Mesendoderm (in vitro differentiated cells): Measurements from ENCODE around the gene FGFBP1.

Source experiments
- DNase-seq: peaks from one replicate; pipeline ENCODE4 v3.0.0; 2013
- H2AK5ac ChIP-seq: 2 replicates; pipeline ENCODE4 v1.6.1; 2013; ENCODE audit warnings: low read length, inconsistent platforms
- H2BK120ac ChIP-seq: 2 replicates; pipeline ENCODE4 v1.6.1; 2013; ENCODE audit warnings: low read depth, mild to moderate bottlenecking, low read length, moderate library complexity, mixed read lengths
- H2BK15ac ChIP-seq: replicated peaks from 2 replicates; pipeline ENCODE4 v1.6.1; 2013; ENCODE audit warnings: low read depth, mild to moderate bottlenecking, moderate library complexity
- H2BK5ac ChIP-seq: 2 replicates; pipeline ENCODE4 v1.6.1; 2013; ENCODE audit warnings: low read length, inconsistent platforms
- H3K18ac ChIP-seq: 2 replicates; pipeline ENCODE4 v1.6.1; 2013; ENCODE audit warnings: mild to moderate bottlenecking, low read length, mixed read lengths
- H3K23ac ChIP-seq: one replicate; pipeline ENCODE4 v1.6.1; 2013; ENCODE audit warnings: low read length
- H3K27ac ChIP-seq: 2 replicates; pipeline ENCODE4 v1.5.1; 2013; ENCODE audit warnings: low read depth, mild to moderate bottlenecking, inconsistent platforms, low read length, moderate library complexity
- H3K27me3 ChIP-seq: 2 replicates; pipeline ENCODE4 v1.6.1; 2013; ENCODE audit warnings: low read length, control low read depth, mild to moderate bottlenecking, inconsistent platforms; ENCODE audit not compliant: insufficient read depth, poor library complexity
- H3K36me3 ChIP-seq: 2 replicates; pipeline ENCODE4 v1.6.1; 2013; ENCODE audit warnings: low read length, inconsistent platforms; ENCODE audit not compliant: control insufficient read depth, insufficient read depth
- H3K4ac ChIP-seq: one replicate; pipeline ENCODE4 v1.6.1; 2013; ENCODE audit warnings: low read depth, mild to moderate bottlenecking, low read length, moderate library complexity
- H3K4me1 ChIP-seq: 2 replicates; pipeline ENCODE4 v1.6.1; 2013; ENCODE audit warnings: low read depth, low read length, inconsistent platforms; ENCODE audit not compliant: control insufficient read depth
- H3K4me2 ChIP-seq: 2 replicates; pipeline ENCODE4 v1.6.1; 2013; ENCODE audit warnings: low read length
- H3K4me3 ChIP-seq: 2 replicates; pipeline ENCODE4 v1.5.1; 2013; ENCODE audit warnings: mild to moderate bottlenecking, low read length
- H3K56ac ChIP-seq: one replicate; pipeline ENCODE4 v1.6.1; 2013; ENCODE audit warnings: low read length
- H3K79me1 ChIP-seq: 2 replicates; pipeline ENCODE4 v1.6.1; 2013; ENCODE audit warnings: low read length, inconsistent platforms
- H3K79me2 ChIP-seq: 2 replicates; pipeline ENCODE4 v1.6.1; 2013; ENCODE audit warnings: mild to moderate bottlenecking, low read length; ENCODE audit not compliant: control insufficient read depth, insufficient read depth
- H3K9ac ChIP-seq: 2 replicates; pipeline ENCODE4 v1.6.1; 2013; ENCODE audit warnings: low read length, inconsistent platforms
- H4K5ac ChIP-seq: one replicate; pipeline ENCODE4 v1.6.1; 2013; ENCODE audit warnings: low read length
- H4K8ac ChIP-seq: one replicate; pipeline ENCODE4 v1.6.1; 2013; ENCODE audit warnings: low read depth, mild to moderate bottlenecking, control low read depth, low read length, moderate library complexity
- WGBS: extraction: QIAGEN DNeasy Blood & Tissue Kit; methylation state at CpG from one replicate; pipeline ENCODE4 v1.1.7; 2013; ENCODE audit warnings: low lambda C conversion rate, missing lambda C conversion rate; ENCODE audit not compliant: insufficient coverage; ENCODE audit errors: extremely low coverage; 5-methylcytosine and 5-hydroxymethylcytosine counted together

FGFBP1 gene

DNA sequence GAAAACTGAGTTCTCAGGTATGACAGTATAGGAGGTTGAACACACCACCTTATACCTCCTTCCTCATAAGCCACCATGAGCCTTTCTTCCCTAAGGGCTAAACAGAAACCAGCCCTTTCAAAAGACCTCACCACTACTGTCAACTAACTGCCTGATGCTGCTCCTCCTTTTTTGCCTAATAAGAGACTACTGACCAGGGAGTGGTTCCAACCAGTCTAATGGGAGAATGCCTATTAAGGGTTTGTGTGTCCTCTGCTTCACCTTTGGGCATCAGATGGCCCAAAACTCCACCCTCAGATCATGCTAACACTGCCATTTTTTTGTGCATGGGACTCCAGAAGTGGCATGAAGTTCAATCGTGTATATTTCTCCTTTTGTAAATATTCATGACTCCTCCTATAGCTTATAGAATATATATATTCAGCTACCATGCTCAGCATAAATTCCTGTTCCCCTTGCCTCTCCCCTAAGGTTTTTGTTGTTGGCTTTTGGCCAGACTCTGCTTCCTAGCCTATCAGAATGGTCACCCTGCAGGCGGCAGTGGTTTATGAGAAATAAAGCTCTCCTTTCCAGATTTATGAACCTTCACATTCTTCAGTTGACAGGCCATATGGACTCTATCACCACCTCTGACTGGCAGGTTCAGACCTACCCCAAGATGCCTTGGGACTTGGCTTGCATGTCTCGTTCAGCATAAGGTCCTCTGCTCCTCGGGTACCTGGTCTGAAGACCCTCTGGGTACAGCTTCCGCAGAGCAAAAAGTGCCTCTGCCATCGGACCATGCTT lies 28.2 kb downstream of the FGFBP1 start:
- no peak overlapping the region for H4K8ac ChIP-seq
- H3K27me3 ChIP-seq, result no peaks in the 10 kb centered on the region
- no peak overlapping the region for H3K4ac ChIP-seq
- H3K4me3 ChIP-seq, result no peak overlapping the region
- no peak overlapping the region for H3K56ac ChIP-seq
- no peaks in the 10 kb centered on the region for H3K79me1 ChIP-seq
- no peak overlapping the region for H3K27ac ChIP-seq
- H3K4me2 ChIP-seq, result no peak overlapping the region
- no peak overlapping the region for H2BK5ac ChIP-seq
- H3K36me3 ChIP-seq, result no peaks in the 10 kb centered on the region
- no peak overlapping the region for H2BK15ac ChIP-seq
- no CpG with 5 or more reads among the region's 6 CpGs for WGBS
- no peak for DNase-seq
- H3K4me1 ChIP-seq, result peaks cover 7% of the 10 kb centered on the region
- H3K23ac ChIP-seq, result no peak overlapping the region
- H2BK120ac ChIP-seq, result no peak overlapping the region
- no peaks in the 10 kb centered on the region for H3K79me2 ChIP-seq
- H4K5ac ChIP-seq, result no peak overlapping the region
- H2AK5ac ChIP-seq, result no peak overlapping the region
- no peak overlapping the region for H3K18ac ChIP-seq
- H3K9ac ChIP-seq, result no peak overlapping the region

DNA sequence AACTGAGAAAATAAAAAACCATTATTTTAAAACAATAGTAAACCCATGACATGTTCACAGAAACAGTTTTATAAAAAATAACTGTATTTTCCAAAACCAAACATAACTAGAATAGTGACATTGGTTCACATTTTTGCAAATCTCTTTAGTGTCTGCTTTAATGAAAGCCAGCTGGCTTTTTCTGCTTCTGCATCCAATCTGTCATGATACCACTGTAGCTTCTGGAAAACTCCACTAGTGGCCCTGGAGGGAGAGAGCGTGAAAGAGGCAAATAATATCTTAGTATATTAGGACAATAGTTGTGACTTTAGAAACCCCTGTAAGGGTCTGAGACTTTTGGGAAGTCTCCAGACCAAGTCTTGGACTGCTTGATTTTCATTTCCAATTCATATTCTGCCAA lies 31.1 kb downstream of the FGFBP1 start:
- DNase-seq, result no peak
- H3K79me1 ChIP-seq, result no peaks in the 10 kb centered on the region
- peaks cover 3% of the 10 kb centered on the region for H3K4me1 ChIP-seq
- no peak overlapping the region for H3K18ac ChIP-seq
- H3K27me3 ChIP-seq, result no peaks in the 10 kb centered on the region
- H2BK15ac ChIP-seq, result no peak overlapping the region
- no peak overlapping the region for H2BK120ac ChIP-seq
- H3K4ac ChIP-seq, result no peak overlapping the region
- no peak overlapping the region for H3K4me3 ChIP-seq
- no peak overlapping the region for H3K27ac ChIP-seq
- no peaks in the 10 kb centered on the region for H3K36me3 ChIP-seq
- H4K5ac ChIP-seq, result no peak overlapping the region
- H3K79me2 ChIP-seq, result no peaks in the 10 kb centered on the region
- H2AK5ac ChIP-seq, result no peak overlapping the region
- H3K56ac ChIP-seq, result no peak overlapping the region
- WGBS, result no CpG with 5 or more reads among the region's 1 CpG
- no peak overlapping the region for H3K9ac ChIP-seq
- H3K23ac ChIP-seq, result no peak overlapping the region
- H2BK5ac ChIP-seq, result no peak overlapping the region
- no peak overlapping the region for H3K4me2 ChIP-seq
- no peak overlapping the region for H4K8ac ChIP-seq

DNA sequence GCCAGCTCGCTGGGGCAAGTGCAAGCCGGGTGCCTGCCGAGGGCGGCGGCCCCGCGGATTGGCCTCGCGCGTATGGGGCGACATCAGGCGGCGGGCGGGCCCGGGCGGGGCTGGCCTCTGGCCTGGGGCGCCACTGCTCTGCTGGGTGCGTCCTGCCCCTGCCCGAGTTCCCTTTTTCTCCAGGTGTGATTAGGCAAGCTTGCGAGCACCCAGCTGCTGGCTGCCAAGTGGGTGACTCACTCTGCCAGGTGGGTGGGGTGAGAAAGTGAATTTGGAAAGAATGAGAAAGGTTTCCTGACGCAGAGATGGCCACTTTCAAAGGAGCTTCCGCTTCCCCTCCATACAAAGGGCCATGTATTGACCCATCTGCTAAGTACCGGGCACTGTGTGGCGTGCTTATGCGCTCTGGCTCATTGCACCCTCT lies 32.5 kb downstream of the FGFBP1 start:
- WGBS, result no CpG with 5 or more reads among the region's 25 CpGs
- Histone ChIP-seq H3K4me2 (no peak overlapping the region), H3K9ac (peak overlapping the region; percentile 15), H2BK15ac (no peak overlapping the region), H4K5ac (no peak overlapping the region), H4K8ac (no peak overlapping the region), H2BK5ac (no peak overlapping the region), H2BK120ac (no peak overlapping the region), H3K27me3 (no peaks in the 10 kb centered on the region), H3K27ac (peak overlapping the region; percentile 66), H3K79me2 (no peaks in the 10 kb centered on the region), H3K18ac (peak overlapping the region; percentile 2), H3K23ac (no peak overlapping the region), H3K79me1 (no peaks in the 10 kb centered on the region), H3K4me1 (no peaks in the 10 kb centered on the region), H3K4ac (no peak overlapping the region), H3K36me3 (no peaks in the 10 kb centered on the region), H3K4me3 (no peak overlapping the region), H2AK5ac (no peak overlapping the region), H3K56ac (peak overlapping the region; percentile 56)
- peak; percentile 96 for DNase-seq

DNA sequence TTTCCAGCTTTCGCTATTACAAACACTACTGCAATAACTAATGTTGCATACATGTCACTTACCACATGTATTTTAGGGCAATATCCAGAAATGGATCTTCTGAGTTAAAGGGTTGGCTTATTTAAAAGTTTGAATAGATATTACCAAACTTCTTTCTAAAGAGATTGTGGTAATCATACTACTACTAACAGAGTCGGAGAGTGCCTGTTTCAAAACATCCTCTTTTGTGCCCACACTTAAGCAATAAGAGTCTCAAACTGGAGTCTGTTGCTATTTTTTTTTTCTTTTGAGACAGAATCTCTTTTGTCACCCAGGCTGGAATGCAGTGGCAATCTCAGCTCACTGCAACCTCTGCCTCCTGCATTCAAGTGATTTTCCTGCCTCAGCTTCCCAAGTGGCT lies 35.8 kb downstream of the FGFBP1 start:
- Histone ChIP-seq H2BK15ac (no peak overlapping the region), H4K5ac (no peak overlapping the region), H3K36me3 (no peaks in the 10 kb centered on the region), H3K18ac (no peak overlapping the region), H3K4me1 (no peaks in the 10 kb centered on the region), H4K8ac (no peak overlapping the region), H3K4me3 (no peak overlapping the region), H2AK5ac (no peak overlapping the region), H3K56ac (no peak overlapping the region), H3K79me2 (no peaks in the 10 kb centered on the region), H3K27ac (no peak overlapping the region), H3K4me2 (no peak overlapping the region), H2BK5ac (no peak overlapping the region), H3K23ac (no peak overlapping the region), H3K9ac (no peak overlapping the region), H3K79me1 (no peaks in the 10 kb centered on the region), H3K4ac (no peak overlapping the region), H3K27me3 (no peaks in the 10 kb centered on the region), H2BK120ac (no peak overlapping the region)
- WGBS, result no CpG with 5 or more reads among the region's 2 CpGs
- no peak for DNase-seq

DNA sequence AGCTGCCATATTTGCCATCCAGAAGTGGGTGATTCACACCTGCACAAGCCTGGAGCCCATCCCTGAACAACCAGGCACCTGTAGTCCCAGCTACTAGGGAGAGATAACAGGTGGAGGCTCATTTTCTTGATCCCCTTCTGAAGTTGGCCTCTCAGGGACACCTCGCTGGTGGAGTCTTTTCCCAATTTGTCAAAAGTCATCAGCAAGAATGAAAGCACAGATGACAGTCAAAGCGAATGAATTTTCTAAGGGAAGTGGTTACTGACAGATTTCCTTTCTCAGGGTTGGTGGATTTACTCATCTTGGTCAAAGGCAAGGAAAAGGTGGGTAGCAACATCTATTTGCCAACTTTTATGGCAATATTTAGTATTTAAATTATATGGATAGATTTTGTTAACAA lies 36.5 kb downstream of the FGFBP1 start:
- no CpG with 5 or more reads among the region's 2 CpGs for WGBS

DNA sequence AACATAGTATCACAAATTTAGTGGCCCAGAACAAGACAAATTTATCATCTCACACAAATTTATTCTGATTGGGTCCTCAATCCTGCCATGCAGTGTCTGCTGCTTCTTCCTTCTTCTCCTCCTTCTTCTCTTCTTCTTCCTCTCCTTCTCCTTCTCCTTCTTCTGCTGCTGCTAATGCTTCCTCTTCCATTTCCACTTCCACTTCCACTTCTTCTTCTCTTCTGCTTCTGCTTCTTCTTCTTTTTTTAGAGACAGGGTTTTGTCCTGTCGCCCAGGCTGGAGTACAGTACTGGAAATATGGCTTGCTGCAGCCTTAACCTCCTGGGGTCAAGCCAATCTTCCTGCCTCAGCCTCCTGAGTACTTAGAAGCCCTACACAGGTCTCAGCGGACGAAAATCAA lies 37.5 kb downstream of the FGFBP1 start:
- no peak for DNase-seq
- Histone ChIP-seq H3K23ac (no peak overlapping the region), H3K79me1 (no peaks in the 10 kb centered on the region), H3K4me2 (no peak overlapping the region), H3K18ac (no peak overlapping the region), H4K5ac (no peak overlapping the region), H3K56ac (no peak overlapping the region), H3K79me2 (no peaks in the 10 kb centered on the region), H2BK15ac (no peak overlapping the region), H2BK5ac (no peak overlapping the region), H3K4me3 (no peak overlapping the region), H3K27me3 (no peaks in the 10 kb centered on the region), H3K4me1 (no peaks in the 10 kb centered on the region), H3K9ac (no peak overlapping the region), H3K36me3 (no peaks in the 10 kb centered on the region), H2BK120ac (no peak overlapping the region), H2AK5ac (no peak overlapping the region), H3K4ac (no peak overlapping the region), H3K27ac (no peak overlapping the region), H4K8ac (no peak overlapping the region)
- WGBS, result no CpG with 5 or more reads among the region's 3 CpGs

More for the DNA sequence above, 36.5 kb downstream of the FGFBP1 start:
- Histone ChIP-seq H3K36me3 (no peaks in the 10 kb centered on the region), H4K8ac (no peak overlapping the region), H3K27me3 (no peaks in the 10 kb centered on the region), H3K27ac (no peak overlapping the region), H4K5ac (no peak overlapping the region), H3K18ac (no peak overlapping the region), H2AK5ac (no peak overlapping the region), H3K4ac (no peak overlapping the region), H3K23ac (no peak overlapping the region), H3K79me1 (no peaks in the 10 kb centered on the region), H3K4me1 (no peaks in the 10 kb centered on the region), H2BK15ac (no peak overlapping the region), H3K9ac (no peak overlapping the region), H2BK5ac (no peak overlapping the region), H3K4me2 (no peak overlapping the region), H3K4me3 (no peak overlapping the region), H2BK120ac (no peak overlapping the region), H3K79me2 (no peaks in the 10 kb centered on the region), H3K56ac (no peak overlapping the region)
- DNase-seq, result no peak
